HepG2 (cell line): Measurements from ENCODE around the gene CNGA3. TPM values are rescaled to one million over a fixed set of nuclear protein-coding genes. Genes with fewer than 3 reads are reported as not detected.

ENCODE experiments used
- ATAC-seq: fragments of 200-7000 bp; cut with Tn5 transposase; 3 replicates; pipeline ENCODE4 v1.9.1; 2020; ENCODE audit warnings: mild to moderate bottlenecking, moderate library complexity
- BruUV-seq: library from RNA; stranded (reverse); fragments of 400-500 nt; replicated peaks from 2 replicates; lab custom pipeline; 2021; lab: Mats Ljungman, UMichigan
- CTCF ChIA-PET: fragments of 300-600 bp; formaldehyde crosslinking; extraction: SDS; loops from one replicate; lab custom pipeline; 2021; ENCODE audit warnings: low total read pairs, inconsistent platforms, low intra/inter-chr PET ratio; lab: Yijun Ruan, JAX
- POLR2A ChIA-PET: fragments of 350-600 bp; sonication (Branson Sonifier 250); formaldehyde crosslinking; loops from one replicate; lab custom pipeline; 2020; ENCODE audit warnings: antibody characterized with exemption, inconsistent platforms; lab: Yijun Ruan, JAX
- DNase-seq: peaks from one replicate; pipeline ENCODE4 v3.0.0-alpha.2; 2015; ENCODE audit warnings: low spot score
- FAIRE-seq: peaks from 3 replicates; lab custom pipeline; 2011; peaks lifted over from hg19 to GRCh38; lab: Jason Lieb, UNC
- H2AFZ ChIP-seq: one replicate; pipeline ENCODE4 v1.6.1; 2011; ENCODE audit warnings: low read length, inconsistent platforms
- H3K27ac ChIP-seq: fragments of 300-600 bp; 3 replicates; pipeline ENCODE4 v1.8.0; 2011; ENCODE audit warnings: mixed run types, mild to moderate bottlenecking, mixed read lengths, low read length, inconsistent platforms; ENCODE audit not compliant: insufficient read depth; ENCODE audit errors: extremely low read length
- H3K27me3 ChIP-seq, 2 experiments: fragments of 200-600 bp in 1 of 2; 2 replicates in 1 of 2; 3 replicates in 1 of 2; pipeline versions ENCODE4 v1.6.0 to v1.8.0; 2011; ENCODE audit warnings: low read length in 2 of 2, mild to moderate bottlenecking in 2 of 2, moderate library complexity in 2 of 2, inconsistent platforms in 1 of 2; ENCODE audit not compliant: insufficient read depth in 2 of 2, control insufficient read depth in 1 of 2
- H3K36me3 ChIP-seq, 2 experiments: fragments of 200-600 bp in 1 of 2; replicated peaks in 1 of 2; 2 replicates in 1 of 2; 3 replicates in 1 of 2; pipeline versions ENCODE4 v1.5.1 to v1.8.0; 2011; ENCODE audit warnings: low read length in 2 of 2, inconsistent platforms in 1 of 2; ENCODE audit not compliant: insufficient read depth in 2 of 2, control insufficient read depth in 1 of 2
- H3K4me1 ChIP-seq: 2 replicates; pipeline ENCODE4 v1.5.1; 2012; ENCODE audit warnings: low read length, inconsistent platforms; ENCODE audit not compliant: insufficient read depth
- H3K4me2 ChIP-seq: 2 replicates; pipeline ENCODE4 v1.6.0; 2011; ENCODE audit warnings: low read depth, low read length, inconsistent platforms
- H3K4me3 ChIP-seq, 3 experiments: fragments of 200-600 bp in 1 of 3; sonication (generic), shearing (Covaris generic) in 1 of 3; replicated peaks in 1 of 3; 2 replicates each; pipeline ENCODE4 v1.5.1; 2011 to 2016; ENCODE audit warnings: low read length in 3 of 3, inconsistent platforms in 2 of 3, low read depth in 2 of 3, mild to moderate bottlenecking in 2 of 3, control low read depth in 1 of 3, mixed read lengths in 1 of 3; ENCODE audit not compliant: insufficient read depth in 1 of 3
- H3K79me2 ChIP-seq: one replicate; pipeline ENCODE4 v1.6.1; 2011; ENCODE audit warnings: low read length, inconsistent platforms; ENCODE audit not compliant: insufficient read depth
- H3K9ac ChIP-seq: 2 replicates; pipeline ENCODE4 v1.6.0; 2011; ENCODE audit warnings: mild to moderate bottlenecking, low read depth, low read length, inconsistent platforms; ENCODE audit not compliant: insufficient read depth
- H3K9me3 ChIP-seq: 2 replicates; pipeline ENCODE4 v1.5.1; 2012; ENCODE audit warnings: mild to moderate bottlenecking, low read length
- H4K20me1 ChIP-seq: 2 replicates; pipeline ENCODE4 v1.6.0; 2011; ENCODE audit warnings: inconsistent platforms, mild to moderate bottlenecking, low read length, moderate library complexity; ENCODE audit not compliant: insufficient read depth
- ARHGAP35 ChIP-seq: sonication (generic); formaldehyde crosslinking; IDR thresholded peaks from 2 replicates; pipeline ENCODE4 v1.9.0; 2022; ENCODE audit warnings: mild to moderate bottlenecking, inconsistent platforms, moderate library complexity, missing genetic modification reagents, borderline replicate concordance
- BORCS8-MEF2B ChIP-seq: sonication (generic); formaldehyde crosslinking; IDR thresholded peaks from 2 replicates; pipeline ENCODE4 v1.8.0; 2022; ENCODE audit warnings: mild to moderate bottlenecking, missing genetic modification reagents
- ERF ChIP-seq: IDR thresholded peaks from 2 replicates; pipeline ENCODE4 v1.6.1; 2018; ENCODE audit warnings: missing biosample characterization, missing genetic modification reagents
- JARID2 ChIP-seq: sonication (generic); formaldehyde crosslinking; IDR thresholded peaks from 2 replicates; pipeline ENCODE4 v1.8.1; 2023; ENCODE audit warnings: missing genetic modification reagents, inconsistent platforms; ENCODE audit not compliant: insufficient replicate concordance
- MAZ ChIP-seq, 2 experiments: sonication (generic) in 1 of 2; formaldehyde crosslinking in 1 of 2; IDR thresholded peaks; 2 replicates each; pipeline versions ENCODE4 v1.5.0 to v1.6.1; 2012 to 2020; ENCODE audit warnings: low read depth in 2 of 2, mild to moderate bottlenecking in 2 of 2, borderline replicate concordance in 1 of 2, improper control_type of control experiment in 1 of 2, low read length in 1 of 2, missing genetic modification reagents in 1 of 2, moderate library complexity in 1 of 2
- NFE2L2 ChIP-seq: fragments of 150-350 bp; IDR thresholded peaks from 2 replicates; pipeline ENCODE4 v1.6.1; 2014; ENCODE audit warnings: low read length
- NR3C1 ChIP-seq: sonication (generic); formaldehyde crosslinking; IDR thresholded peaks from 2 replicates; pipeline ENCODE4 v1.4.0; 2020; ENCODE audit warnings: missing genetic modification reagents
- PREB ChIP-seq: sonication (generic); formaldehyde crosslinking; IDR thresholded peaks from 2 replicates; pipeline ENCODE4 v1.4.0; 2020; ENCODE audit warnings: missing genetic modification reagents
- RARG ChIP-seq: sonication (generic); formaldehyde crosslinking; IDR thresholded peaks from 2 replicates; pipeline ENCODE4 v1.4.0; 2020; ENCODE audit warnings: low read depth, mild to moderate bottlenecking, missing genetic modification reagents
- SMAD3 ChIP-seq: sonication (generic); formaldehyde crosslinking; IDR thresholded peaks from 2 replicates; pipeline ENCODE4 v1.4.0; 2020; ENCODE audit warnings: missing genetic modification reagents
- TCF7 ChIP-seq: sonication (generic); IDR thresholded peaks from 2 replicates; pipeline ENCODE4 v1.6.1; 2016; ENCODE audit warnings: antibody characterized with exemption, low read depth
- TGIF2 ChIP-seq: IDR thresholded peaks from 2 replicates; pipeline ENCODE4 v1.6.1; 2016; ENCODE audit warnings: control low read depth, missing compliant biosample characterization
- ZKSCAN5 ChIP-seq: sonication (generic); formaldehyde crosslinking; IDR thresholded peaks from 2 replicates; pipeline ENCODE4 v1.5.1; 2020; ENCODE audit warnings: mild to moderate bottlenecking, missing genetic modification reagents
- ZNF232 ChIP-seq: sonication (generic); formaldehyde crosslinking; IDR thresholded peaks from 2 replicates; pipeline ENCODE4 v1.4.0; 2020; ENCODE audit warnings: missing genetic modification reagents, borderline replicate concordance
- ZNF235 ChIP-seq: sonication (generic); formaldehyde crosslinking; IDR thresholded peaks from 2 replicates; pipeline ENCODE4 v1.8.1; 2023; ENCODE audit warnings: mild to moderate bottlenecking, missing genetic modification reagents, borderline replicate concordance
- ZNF282 ChIP-seq: fragments of 450-650 bp; IDR thresholded peaks from 2 replicates; pipeline ENCODE4 v1.6.1; 2018; ENCODE audit not compliant: partially characterized antibody
- WGBS: methylation state at CpG from one replicate; pipeline ENCODE4 v1.1.6; 2017; ENCODE audit warnings: low lambda C conversion rate; 5-methylcytosine and 5-hydroxymethylcytosine counted together
- in situ Hi-C: cut with HindIII; loops from 2 replicates; pipeline ENCODE4 v1.10.0; 2017; ENCODE audit warnings: low pct_unique_long_range_greater_than_20kb; ENCODE audit not compliant: extremely low pct_ligation_motif_present
- intact Hi-C: fragments of 100-400 bp; cut with micrococcal nuclease; formaldehyde crosslinking; loops from one replicate; pipeline ENCODE4 v1.10.0; 2022; ENCODE audit not compliant: unreplicated experiment
- polyA plus RNA-seq, 8 experiments: library from polyadenylated mRNA; depleted of rRNA in 3 of 8; stranded (reverse) in 7 of 8; unstranded in 1 of 8; fragments of >200 nt; fragmentation: Illumina TruSeq in 4 of 8; extraction: Trizol in 4 of 8; gene quantifications; 2 replicates each; pipeline versions ENCODE4 v1.2.1 to v1.2.3, GENCODE V29; 2011 to 2016; ENCODE audit warnings: low read depth in 4 of 8, missing spikeins in 1 of 8, mixed read lengths in 1 of 8; ENCODE audit not compliant: insufficient read depth in 1 of 8
- total RNA-seq, 5 experiments: library from RNA; depleted of rRNA; stranded (reverse); fragments of >200 nt; fragmentation: Illumina TruSeq; extraction: Trizol; gene quantifications; 2 replicates each; pipeline ENCODE4 v1.2.3, GENCODE V29; 2016; ENCODE audit warnings: low read depth in 1 of 5

The CNGA3 gene
- total and polyA plus RNA-seq, 2 of the 13 experiments (the other 11 are each of a cell fraction or from before 2014, with no cell fraction given) = not detected

DNA sequence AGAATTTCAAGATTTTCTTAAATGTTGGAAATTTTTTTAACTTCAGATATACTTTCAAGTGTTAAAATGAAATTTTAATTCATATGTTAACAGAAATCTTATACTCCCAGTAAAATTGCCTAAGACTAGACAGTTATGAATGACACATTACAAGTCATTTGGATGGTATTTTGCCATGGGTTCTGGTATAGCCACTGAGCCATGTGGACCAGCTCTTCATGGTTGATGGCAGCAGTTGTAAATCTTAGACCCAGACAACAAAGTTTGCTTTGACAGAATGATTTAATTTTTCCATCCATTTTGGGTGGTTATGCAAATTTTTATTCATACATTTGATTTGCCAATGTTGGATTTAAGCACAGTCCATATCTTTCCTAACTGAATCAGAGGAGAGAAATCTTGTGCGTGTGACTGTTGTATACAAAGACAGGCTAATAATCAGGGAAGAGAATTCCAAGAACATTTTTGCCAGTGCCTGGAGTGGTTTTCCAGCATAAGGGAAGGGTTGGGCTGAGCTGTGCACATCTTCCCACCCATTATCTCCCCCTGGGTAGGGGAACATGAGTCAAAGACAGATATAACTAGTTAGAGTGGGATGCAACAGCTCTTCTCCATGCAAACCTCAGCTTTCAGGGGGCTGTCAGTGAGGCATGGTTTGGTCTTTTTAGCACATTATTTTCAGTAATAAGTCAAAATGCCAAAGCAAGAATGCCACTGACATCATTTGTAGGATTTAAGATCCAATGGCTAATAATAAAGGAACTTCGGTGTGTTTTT, 70.3 kb downstream of the CNGA3 start:
- CTCF ChIA-PET = no interaction called here
- H2AFZ ChIP-seq = no peak overlapping the region

More for the DNA sequence above, 70.3 kb downstream of the CNGA3 start:
- Histone ChIP-seq H3K27me3 (peaks cover 0 to 1% of the 10 kb centered on the region in 2 experiments; a peak in 1 of 5 replicates), H3K27ac (no peak overlapping the region), H3K79me2 (no peaks in the 10 kb centered on the region), H3K4me3 (no peak overlapping the region), H3K36me3 (no peaks in the 10 kb centered on the region), H4K20me1 (no peaks in the 10 kb centered on the region), H3K9ac (no peak overlapping the region), H3K9me3 (peaks cover 11% of the 10 kb centered on the region; the same call in 1 of the 2 replicates), H3K4me1 (peaks cover 10% of the 10 kb centered on the region; the same call in 1 of the 2 replicates), H3K4me2 (no peak overlapping the region)
- 69% methylated on average over 2 of the region's 2 CpGs for WGBS
- no peak for TF ChIP-seq NR3C1 (CRISPR knock-in tag)
- no peak for TF ChIP-seq BORCS8-MEF2B (CRISPR knock-in tag)
- no peak for TF ChIP-seq NFE2L2
- TF ChIP-seq ARHGAP35 = no peak
- TF ChIP-seq JARID2 (CRISPR knock-in tag) = no peak
- TF ChIP-seq TCF7 = no peak
- TF ChIP-seq ZKSCAN5 (CRISPR knock-in tag) = no peak
- no peak for TF ChIP-seq MAZ (IDR thresholded peaks at IDR 0.05; ENCODE audit: borderline replicate concordance, low read depth, low read length)
- no peak for TF ChIP-seq MAZ (CRISPR knock-in tag; IDR thresholded peaks at IDR 0.05; ENCODE audit: low read depth)
- TF ChIP-seq ZNF235 (CRISPR knock-in tag) = no peak
- no peak for TF ChIP-seq TGIF2 (CRISPR knock-in tag)
- no peak for TF ChIP-seq ZNF232 (CRISPR knock-in tag)
- no peak for TF ChIP-seq SMAD3
- TF ChIP-seq ZNF282 = no peak
- no peak for TF ChIP-seq ERF
- no peak for TF ChIP-seq RARG
- no peak for TF ChIP-seq PREB (CRISPR knock-in tag)
- intact Hi-C loops (no loop called here), in situ Hi-C loops (loop anchor here (25.0 kb wide), 1 partner anchor 421 kb away; no protein-coding TSS in a partner anchor)
- FAIRE-seq (no peak), DNase-seq (no peak), ATAC-seq (no peak)
- POLR2A ChIA-PET = no interaction called here
- BruUV-seq = no TSS peak
